H1 (cell line): Measurements from ENCODE around the gene INHBA. TPM values are rescaled to one million over a fixed set of nuclear protein-coding genes. Genes with fewer than 3 reads are reported as not detected.

Experiments used
- CTCF ChIA-PET: fragments of 300-600 bp; sonication (Branson Sonifier 250); formaldehyde crosslinking; loops from one replicate; lab custom pipeline; 2021; ENCODE audit not compliant: partially characterized antibody; lab: Charles Lee
- POLR2A ChIA-PET: fragments of 300-600 bp; sonication (Branson Sonifier 250); formaldehyde crosslinking; loops from one replicate; lab custom pipeline; 2021; ENCODE audit warnings: inconsistent platforms; ENCODE audit not compliant: partially characterized antibody; lab: Charles Lee
- DNase-seq, 2 experiments: peaks; one replicate each; pipeline versions ENCODE4 v3.0.0 to v3.0.0-alpha.2; 2010 to 2022; ENCODE audit warnings: low spot score in 2 of 2, low read depth in 1 of 2, mixed read lengths in 1 of 2
- FAIRE-seq: peaks from 2 replicates; lab custom pipeline; 2011; peaks lifted over from hg19 to GRCh38; lab: Jason Lieb, UNC
- H2AFZ ChIP-seq: 2 replicates; pipeline ENCODE4 v1.8.1; 2012; ENCODE audit warnings: low read length, inconsistent platforms
- H2AK5ac ChIP-seq: 2 replicates; pipeline ENCODE4 v1.6.1; 2013; ENCODE audit warnings: low read depth, low read length
- H2BK120ac ChIP-seq: replicated peaks from 2 replicates; pipeline ENCODE3; 2013; ENCODE audit warnings: low read depth, low read length, inconsistent platforms
- H2BK12ac ChIP-seq: 2 replicates; pipeline ENCODE4 v1.6.1; 2013; ENCODE audit warnings: low read depth, low read length
- H2BK15ac ChIP-seq: 2 replicates; pipeline ENCODE4 v1.6.1; 2013; ENCODE audit warnings: low read length
- H2BK20ac ChIP-seq: 2 replicates; pipeline ENCODE4 v1.6.1; 2013; ENCODE audit warnings: low read length
- H2BK5ac ChIP-seq: 2 replicates; pipeline ENCODE4 v1.6.1; 2013; ENCODE audit warnings: low read depth, low read length
- H3K14ac ChIP-seq: 2 replicates; pipeline ENCODE4 v1.6.1; 2013; ENCODE audit warnings: inconsistent platforms; ENCODE audit not compliant: insufficient read length
- H3K18ac ChIP-seq: 2 replicates; pipeline ENCODE4 v1.6.1; 2013; ENCODE audit warnings: low read length; ENCODE audit errors: extremely low read depth
- H3K23ac ChIP-seq: 2 replicates; pipeline ENCODE4 v1.6.1; 2013; ENCODE audit warnings: inconsistent platforms; ENCODE audit not compliant: insufficient read length
- H3K23me2 ChIP-seq: 2 replicates; pipeline ENCODE4 v1.6.1; 2013; ENCODE audit warnings: low read depth, low read length
- H3K27ac ChIP-seq: 2 replicates; pipeline ENCODE4 v1.6.1; 2011; ENCODE audit warnings: low read depth, low read length, inconsistent platforms
- H3K27me3 ChIP-seq, 4 experiments: replicated peaks in 1 of 4; 1 replicate in 1 of 4; 2 replicates in 3 of 4; pipeline versions ENCODE4 v1.6.1 to v1.8.1; 2011 to 2013; ENCODE audit warnings: low read length in 3 of 4, mild to moderate bottlenecking in 3 of 4, inconsistent platforms in 2 of 4, mixed read lengths in 2 of 4, moderate library complexity in 1 of 4; ENCODE audit not compliant: control insufficient read depth in 3 of 4, insufficient read depth in 3 of 4; ENCODE audit errors: extremely low read depth in 1 of 4
- H3K36me3 ChIP-seq, 4 experiments: 2 replicates each; pipeline versions ENCODE4 v1.6.1 to v1.8.1; 2011 to 2013; ENCODE audit warnings: mild to moderate bottlenecking in 4 of 4, low read length in 3 of 4, moderate library complexity in 2 of 4, control low read depth in 1 of 4, inconsistent platforms in 1 of 4; ENCODE audit not compliant: insufficient read depth in 4 of 4, control insufficient read depth in 2 of 4
- H3K4ac ChIP-seq: replicated peaks from 2 replicates; pipeline ENCODE3; 2013; ENCODE audit warnings: low read length, low read depth, mixed read lengths, inconsistent platforms; ENCODE audit not compliant: insufficient read length
- H3K4me1 ChIP-seq, 4 experiments: replicated peaks in 1 of 4; 1 replicate in 1 of 4; 2 replicates in 3 of 4; pipeline versions ENCODE4 v1.6.1 to v1.8.1; 2011 to 2013; ENCODE audit warnings: low read length in 3 of 4, inconsistent platforms in 2 of 4, mixed read lengths in 1 of 4; ENCODE audit not compliant: insufficient read depth in 4 of 4, control insufficient read depth in 3 of 4
- H3K4me2 ChIP-seq, 2 experiments: 2 replicates each; pipeline versions ENCODE4 v1.6.1 to v1.8.1; 2011 to 2013; ENCODE audit warnings: low read depth in 2 of 2, low read length in 2 of 2, control low read depth in 1 of 2, inconsistent platforms in 1 of 2, mild to moderate bottlenecking in 1 of 2; ENCODE audit not compliant: insufficient read depth in 1 of 2
- H3K4me3 ChIP-seq, 4 experiments: fragments of 200-600, 300-600 bp in 1 of 4; sonication (generic), shearing (Covaris generic), sonication (Bioruptor Twin) in 1 of 4; 2 replicates each; pipeline versions ENCODE4 v1.5.1 to v1.8.1; 2011 to 2016; ENCODE audit warnings: low read length in 4 of 4, low read depth in 3 of 4, control low read depth in 2 of 4, inconsistent platforms in 2 of 4, mild to moderate bottlenecking in 2 of 4, mixed read lengths in 1 of 4, moderate library complexity in 1 of 4; ENCODE audit not compliant: insufficient read depth in 2 of 4; ENCODE audit errors: extremely low read depth in 1 of 4
- H3K56ac ChIP-seq: replicated peaks from 2 replicates; pipeline ENCODE3; 2013; ENCODE audit warnings: low read depth, mild to moderate bottlenecking, mixed read lengths, low read length, inconsistent platforms; ENCODE audit not compliant: insufficient read length
- H3K79me1 ChIP-seq: 2 replicates; pipeline ENCODE4 v1.6.1; 2013; ENCODE audit warnings: low read depth, low read length, control low read depth
- H3K79me2 ChIP-seq, 2 experiments: 2 replicates each; pipeline versions ENCODE4 v1.6.1 to v1.8.1; 2012 to 2013; ENCODE audit warnings: low read length in 2 of 2, mild to moderate bottlenecking in 2 of 2, inconsistent platforms in 1 of 2; ENCODE audit not compliant: insufficient read depth in 2 of 2, control insufficient read depth in 1 of 2
- H3K9ac ChIP-seq, 4 experiments: replicated peaks in 1 of 4; 1 replicate in 1 of 4; 2 replicates in 3 of 4; pipeline versions ENCODE4 v1.6.1 to v1.8.1; 2011 to 2013; ENCODE audit warnings: low read depth in 3 of 4, low read length in 3 of 4, control low read depth in 2 of 4, mild to moderate bottlenecking in 2 of 4, moderate library complexity in 2 of 4, inconsistent platforms in 1 of 4; ENCODE audit errors: extremely low read depth in 1 of 4
- H3K9me3 ChIP-seq, 2 experiments: 2 replicates each; pipeline versions ENCODE4 v1.6.1 to v1.8.1; 2012 to 2013; ENCODE audit warnings: mild to moderate bottlenecking in 2 of 2, moderate library complexity in 2 of 2, control low read depth in 1 of 2, inconsistent platforms in 1 of 2, low read depth in 1 of 2, low read length in 1 of 2, mixed read lengths in 1 of 2; ENCODE audit not compliant: insufficient read depth in 2 of 2
- H4K20me1 ChIP-seq, 2 experiments: replicated peaks in 1 of 2; 2 replicates each; pipeline versions ENCODE3 to v1.8.1; 2011 to 2013; ENCODE audit warnings: inconsistent platforms in 2 of 2, low read length in 2 of 2, mild to moderate bottlenecking in 1 of 2; ENCODE audit not compliant: insufficient read depth in 2 of 2, control insufficient read depth in 1 of 2
- H4K5ac ChIP-seq: 2 replicates; pipeline ENCODE4 v1.6.1; 2013; ENCODE audit warnings: low read length, low read depth, mixed read lengths, inconsistent platforms; ENCODE audit not compliant: insufficient read length
- H4K8ac ChIP-seq: 2 replicates; pipeline ENCODE4 v1.8.0; 2013; ENCODE audit warnings: mild to moderate bottlenecking, moderate library complexity, low read length, inconsistent platforms; ENCODE audit not compliant: insufficient read depth; ENCODE audit errors: extremely low read depth
- H4K91ac ChIP-seq: replicated peaks from 2 replicates; pipeline ENCODE3; 2013; ENCODE audit warnings: low read length, mixed read lengths, inconsistent platforms; ENCODE audit not compliant: insufficient read length
- CBX5 ChIP-seq: fragments of 300-800, 300-1000 bp; sonication (generic); IDR thresholded peaks from 2 replicates; pipeline ENCODE4 v1.7.1; 2016; ENCODE audit warnings: antibody characterized with exemption, low read length, low read depth
- CEBPB ChIP-seq: IDR thresholded peaks from 2 replicates; pipeline ENCODE4 v1.6.1; 2012; ENCODE audit warnings: low read depth, low read length
- CREB1 ChIP-seq: IDR thresholded peaks from 2 replicates; pipeline ENCODE4 v1.6.1; 2012; ENCODE audit warnings: inconsistent platforms
- EZH2 ChIP-seq: fragments of 200-600 bp; sonication (generic); IDR thresholded peaks from 2 replicates; pipeline ENCODE4 v1.7.1; 2012; ENCODE audit warnings: low read depth, mild to moderate bottlenecking, moderate library complexity, low read length, inconsistent platforms; ENCODE audit not compliant: severe bottlenecking
- GABPA ChIP-seq: IDR thresholded peaks from 2 replicates; pipeline ENCODE4 v1.6.1; 2011; ENCODE audit warnings: mild to moderate bottlenecking, low read length, moderate library complexity, borderline replicate concordance; ENCODE audit not compliant: insufficient read depth
- JUND ChIP-seq: IDR thresholded peaks from 2 replicates; pipeline ENCODE4 v1.6.1; 2011; ENCODE audit warnings: mild to moderate bottlenecking, improper control_type of control experiment, low read length
- KDM1A ChIP-seq: fragments of 200-600, 300-600 bp; sonication (generic); IDR thresholded peaks from 2 replicates; pipeline ENCODE4 v1.7.1; 2016; ENCODE audit warnings: mild to moderate bottlenecking, low read length, borderline replicate concordance
- MAX ChIP-seq: IDR thresholded peaks from 2 replicates; pipeline ENCODE4 v1.6.1; 2012; ENCODE audit warnings: inconsistent platforms
- SAP30 ChIP-seq: fragments of 300-600 bp; sonication (generic); IDR thresholded peaks from 2 replicates; pipeline ENCODE4 v1.7.1; 2012; ENCODE audit warnings: low read length, moderate library complexity, mild to moderate bottlenecking, inconsistent platforms; ENCODE audit not compliant: insufficient read depth, insufficient replicate concordance
- SIX5 ChIP-seq: IDR thresholded peaks from 2 replicates; pipeline ENCODE4 v1.6.1; 2011; ENCODE audit warnings: mild to moderate bottlenecking, low read depth, low read length
- ZNF274 ChIP-seq: IDR thresholded peaks from 2 replicates; pipeline ENCODE4 v1.7.0; 2012; ENCODE audit warnings: low read length, borderline replicate concordance; ENCODE audit errors: extremely low read depth
- WGBS, 2 experiments: shearing (Covaris generic) in 1 of 2; methylation state at CpG; one replicate each; pipeline versions ENCODE4 v1.1.6 to v1.1.7; 2013 to 2015; ENCODE audit warnings: low lambda C conversion rate in 2 of 2, mixed read lengths in 2 of 2, inconsistent platforms in 1 of 2, low coverage in 1 of 2, missing lambda C conversion rate in 1 of 2; ENCODE audit not compliant: insufficient replicate concordance in 2 of 2, insufficient coverage in 1 of 2, insufficient read length in 1 of 2; ENCODE audit errors: extremely low coverage in 1 of 2, missing lambda C conversion rate in 1 of 2; 5-methylcytosine and 5-hydroxymethylcytosine counted together
- polyA plus RNA-seq, 7 experiments: library from polyadenylated mRNA; depleted of rRNA in 3 of 7; stranded (reverse) in 5 of 7; unstranded in 2 of 7; fragments of >200 nt in 5 of 7; fragments of 200-250 nt in 2 of 7; gene quantifications; 1 replicate in 5 of 7; 2 replicates in 1 of 7; 4 replicates in 1 of 7; pipeline versions ENCODE4 v1.2.1 to v1.2.3, GENCODE V29; 2011 to 2013; ENCODE audit warnings: missing spikeins in 2 of 7, mixed read lengths in 2 of 7
- total RNA-seq: library from RNA; stranded (reverse); fragmentation: NEBNext Ultra II Directional; extraction: Animal tissue kit (Norgen Biotek cat#: 25700); gene quantifications from 2 replicates; pipeline ENCODE4 v1.2.1, GENCODE V29; 2021

The INHBA gene
- total and polyA plus RNA-seq, 2 of the 8 experiments (the other 6 are each of a cell fraction or from before 2014, with no cell fraction given): 1.1 to 2.7 TPM

- Histone ChIP-seq H3K27me3 (no peaks in the 10 kb centered on the region), H3K23ac (no peak overlapping the region), H3K56ac (no peak overlapping the region), H3K18ac (no peak overlapping the region), H3K14ac (no peak overlapping the region), H3K36me3 (no peaks in the 10 kb centered on the region), H2BK12ac (no peak overlapping the region), H4K91ac (no peak overlapping the region), H3K79me2 (no peaks in the 10 kb centered on the region), H3K4me2 (no peak overlapping the region), H2BK120ac (no peak overlapping the region), H2AFZ (no peak overlapping the region), H4K5ac (no peak overlapping the region), H4K20me1 (no peaks in the 10 kb centered on the region), H3K79me1 (no peaks in the 10 kb centered on the region), H2BK5ac (no peak overlapping the region), H4K8ac (no peak overlapping the region), H3K4ac (no peak overlapping the region), H3K4me1 (0 out of 7 replicates have a peak, but pooled peaks cover 0 to 2% (median 0%) of the 10 kb centered on the region in 4 experiments), H3K23me2 (no peaks in the 10 kb centered on the region), H3K4me3 (no peak overlapping the region), H3K27ac (no peak overlapping the region), H2BK15ac (no peak overlapping the region), H3K9ac (no peak overlapping the region), H3K9me3 (no peaks in the 10 kb centered on the region), H2AK5ac (no peak overlapping the region), H2BK20ac (no peak overlapping the region)
- DNase-seq: no peak
- ChIA-PET POLR2A (no interaction called here), CTCF (no interaction called here)
- WGBS, 2 experiments: 91% methylated on average over 3 of the region's 3 CpGs; no CpG with 5 or more reads in 1 of the 2 experiments
- FAIRE-seq: no peak
- TF ChIP-seq KDM1A (no peak), CBX5 (no peak), SIX5 (no peak), ZNF274 (no peak), CEBPB (no peak), MAX (no peak), CREB1 (no peak), JUND (no peak), GABPA (no peak), SAP30 (no peak), EZH2 (no peak)
Observed at GRCh38 chr7:41735206-41735605, 32.3 kb upstream of the INHBA start.
